Astrocyte (in vitro differentiated cells and primary cell): ENCODE results near the gene SIRT2.

Experiments used
- CTCF ChIP-seq: IDR thresholded peaks from 2 replicates; pipeline ENCODE4 v1.5.1; 2011; ENCODE audit warnings: low read depth, mild to moderate bottlenecking, inconsistent platforms, low read length, moderate library complexity; ENCODE audit not compliant: insufficient read depth
- EZH2 ChIP-seq: IDR thresholded peaks from 2 replicates; pipeline ENCODE4 v1.6.1; 2012; ENCODE audit warnings: mild to moderate bottlenecking, low read length, inconsistent platforms; ENCODE audit not compliant: insufficient read depth

GRCh38 chr19:38834104-38834490, 65.3 kb downstream of the SIRT2 start:
- no peak for TF ChIP-seq CTCF
- TF ChIP-seq EZH2, result no peak
